HepG2 (cell line): ENCODE data around the gene CCDC30. TPM values are rescaled to one million over a fixed set of nuclear protein-coding genes. Genes with fewer than 3 reads are reported as not detected.

Experiments used
- ASH2L ChIP-seq: fragments of 300-600, 200-600 bp; sonication (generic); IDR thresholded peaks from 2 replicates; pipeline ENCODE4 v1.7.0; 2017; ENCODE audit warnings: low read depth, mild to moderate bottlenecking, moderate library complexity, mixed read lengths, low read length; ENCODE audit not compliant: insufficient read length
- ATF7 ChIP-seq, 2 experiments: fragments of 450-650 bp in 1 of 2; sonication (generic) in 1 of 2; formaldehyde crosslinking in 1 of 2; IDR thresholded peaks; 2 replicates each; pipeline versions ENCODE4 v1.4.0 to v1.6.1; 2016 to 2020; ENCODE audit warnings: antibody characterized with exemption in 1 of 2, mild to moderate bottlenecking in 1 of 2, missing genetic modification reagents in 1 of 2
- BRD4 ChIP-seq: sonication (generic); formaldehyde crosslinking; IDR thresholded peaks from 2 replicates; pipeline ENCODE4 v1.4.0; 2020; ENCODE audit warnings: missing genetic modification reagents
- ETV6 ChIP-seq: sonication (generic); formaldehyde crosslinking; conservative IDR thresholded peaks from 2 replicates; pipeline ENCODE4 v1.4.0; 2020; ENCODE audit warnings: missing genetic modification reagents
- FIP1L1 ChIP-seq: fragments of 200-400 bp; formaldehyde crosslinking; IDR thresholded peaks from 2 replicates; pipeline ENCODE4 v1.6.1; 2018; ENCODE audit warnings: low read depth, mild to moderate bottlenecking, low read length, moderate library complexity, borderline replicate concordance; ENCODE audit not compliant: insufficient read depth
- MXI1 ChIP-seq: IDR thresholded peaks from 3 replicates; pipeline ENCODE4 v1.6.1; 2012; ENCODE audit warnings: low read depth, low read length, inconsistent platforms, borderline replicate concordance
- NCOR1 ChIP-seq: fragments of 200-600 bp; sonication (generic); IDR thresholded peaks from 2 replicates; pipeline ENCODE4 v1.7.0; 2017; ENCODE audit warnings: antibody characterized with exemption, low read length, borderline replicate concordance
- SAP130 ChIP-seq: IDR thresholded peaks from 2 replicates; pipeline ENCODE4 v1.6.1; 2016; ENCODE audit warnings: low read depth
- SOX13 ChIP-seq, 3 experiments: fragments of 450-650 bp in 1 of 3; sonication (generic) in 1 of 3; formaldehyde crosslinking in 1 of 3; IDR thresholded peaks in 2 of 3; conservative IDR thresholded peaks in 1 of 3; 2 replicates each; pipeline versions ENCODE4 v1.5.0 to v1.6.1; 2016 to 2020; ENCODE audit warnings: antibody characterized with exemption in 1 of 3, mild to moderate bottlenecking in 1 of 3, missing compliant biosample characterization in 1 of 3, missing genetic modification reagents in 1 of 3, moderate library complexity in 1 of 3
- ZNF577 ChIP-seq: sonication (generic); formaldehyde crosslinking; IDR thresholded peaks from 2 replicates; pipeline ENCODE4 v1.4.0; 2020; ENCODE audit warnings: mild to moderate bottlenecking, low read depth, missing genetic modification reagents, borderline replicate concordance
- ZNF660 ChIP-seq: sonication (generic); formaldehyde crosslinking; IDR thresholded peaks from 2 replicates; pipeline ENCODE4 v1.5.1; 2020; ENCODE audit warnings: mild to moderate bottlenecking, low read depth, missing genetic modification reagents, borderline replicate concordance
- polyA plus RNA-seq, 8 experiments: library from polyadenylated mRNA; depleted of rRNA in 3 of 8; stranded (reverse) in 7 of 8; unstranded in 1 of 8; fragments of >200 nt; fragmentation: Illumina TruSeq in 4 of 8; extraction: Trizol in 4 of 8; gene quantifications; 2 replicates each; pipeline versions ENCODE4 v1.2.1 to v1.2.3, GENCODE V29; 2011 to 2016; ENCODE audit warnings: low read depth in 4 of 8, missing spikeins in 1 of 8, mixed read lengths in 1 of 8; ENCODE audit not compliant: insufficient read depth in 1 of 8
- total RNA-seq, 5 experiments: library from RNA; depleted of rRNA; stranded (reverse); fragments of >200 nt; fragmentation: Illumina TruSeq; extraction: Trizol; gene quantifications; 2 replicates each; pipeline ENCODE4 v1.2.3, GENCODE V29; 2016; ENCODE audit warnings: low read depth in 1 of 5
- TF ChIP-seq, protein P1 (sequence below): sonication (generic); formaldehyde crosslinking; conservative IDR thresholded peaks from 2 replicates; pipeline ENCODE4 v1.4.0; 2020; ENCODE audit warnings: mild to moderate bottlenecking, missing genetic modification reagents, moderate library complexity
- TF ChIP-seq, protein P2 (sequence below): conservative IDR thresholded peaks from 2 replicates; pipeline ENCODE4 v1.6.1; 2018; ENCODE audit warnings: missing genetic modification reagents
- TF ChIP-seq, protein P3 (sequence below): sonication (generic); formaldehyde crosslinking; IDR thresholded peaks from 2 replicates; pipeline ENCODE4 v1.5.1; 2020; ENCODE audit warnings: mild to moderate bottlenecking, missing genetic modification reagents
- TF ChIP-seq, protein P4 (sequence below): sonication (generic); formaldehyde crosslinking; IDR thresholded peaks from 2 replicates; pipeline ENCODE4 v1.5.0; 2020; ENCODE audit warnings: missing genetic modification reagents
- TF ChIP-seq, protein P5 (sequence below): sonication (generic); formaldehyde crosslinking; IDR thresholded peaks from 2 replicates; pipeline ENCODE4 v1.8.1; 2022; ENCODE audit warnings: low read depth, mild to moderate bottlenecking, missing genetic modification reagents

The CCDC30 gene
- total and polyA plus RNA-seq, 2 of the 13 experiments (the other 11 are each of a cell fraction or from before 2014, with no cell fraction given), result 0.25 to 0.77 TPM

DNA sequence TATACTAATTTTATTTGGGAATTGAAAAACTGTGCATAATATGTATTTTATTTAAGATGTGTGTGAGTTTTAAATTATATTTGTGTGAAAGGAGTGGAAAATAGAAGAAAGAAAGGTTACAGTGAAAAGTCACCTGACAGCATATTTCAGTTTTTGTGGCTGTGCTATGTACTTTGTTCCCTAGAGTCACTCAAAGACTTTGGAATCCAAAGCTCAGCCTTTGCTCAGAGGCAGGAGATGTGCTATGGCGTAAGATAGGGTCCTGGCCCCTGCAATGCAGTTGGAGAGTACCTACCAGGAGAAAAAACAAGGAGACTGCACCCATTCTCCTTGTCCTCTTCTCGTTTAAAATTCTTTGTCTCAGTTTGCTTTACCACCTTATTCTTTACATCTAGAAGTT lies 2.9 kb downstream of the CCDC30 start (continued):
- TF ChIP-seq, protein P1, sequence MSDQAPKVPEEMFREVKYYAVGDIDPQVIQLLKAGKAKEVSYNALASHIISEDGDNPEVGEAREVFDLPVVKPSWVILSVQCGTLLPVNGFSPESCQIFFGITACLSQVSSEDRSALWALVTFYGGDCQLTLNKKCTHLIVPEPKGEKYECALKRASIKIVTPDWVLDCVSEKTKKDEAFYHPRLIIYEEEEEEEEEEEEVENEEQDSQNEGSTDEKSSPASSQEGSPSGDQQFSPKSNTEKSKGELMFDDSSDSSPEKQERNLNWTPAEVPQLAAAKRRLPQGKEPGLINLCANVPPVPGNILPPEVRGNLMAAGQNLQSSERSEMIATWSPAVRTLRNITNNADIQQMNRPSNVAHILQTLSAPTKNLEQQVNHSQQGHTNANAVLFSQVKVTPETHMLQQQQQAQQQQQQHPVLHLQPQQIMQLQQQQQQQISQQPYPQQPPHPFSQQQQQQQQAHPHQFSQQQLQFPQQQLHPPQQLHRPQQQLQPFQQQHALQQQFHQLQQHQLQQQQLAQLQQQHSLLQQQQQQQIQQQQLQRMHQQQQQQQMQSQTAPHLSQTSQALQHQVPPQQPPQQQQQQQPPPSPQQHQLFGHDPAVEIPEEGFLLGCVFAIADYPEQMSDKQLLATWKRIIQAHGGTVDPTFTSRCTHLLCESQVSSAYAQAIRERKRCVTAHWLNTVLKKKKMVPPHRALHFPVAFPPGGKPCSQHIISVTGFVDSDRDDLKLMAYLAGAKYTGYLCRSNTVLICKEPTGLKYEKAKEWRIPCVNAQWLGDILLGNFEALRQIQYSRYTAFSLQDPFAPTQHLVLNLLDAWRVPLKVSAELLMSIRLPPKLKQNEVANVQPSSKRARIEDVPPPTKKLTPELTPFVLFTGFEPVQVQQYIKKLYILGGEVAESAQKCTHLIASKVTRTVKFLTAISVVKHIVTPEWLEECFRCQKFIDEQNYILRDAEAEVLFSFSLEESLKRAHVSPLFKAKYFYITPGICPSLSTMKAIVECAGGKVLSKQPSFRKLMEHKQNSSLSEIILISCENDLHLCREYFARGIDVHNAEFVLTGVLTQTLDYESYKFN (CRISPR knock-in tag), result peak; percentile 68
- TF ChIP-seq, protein P2, sequence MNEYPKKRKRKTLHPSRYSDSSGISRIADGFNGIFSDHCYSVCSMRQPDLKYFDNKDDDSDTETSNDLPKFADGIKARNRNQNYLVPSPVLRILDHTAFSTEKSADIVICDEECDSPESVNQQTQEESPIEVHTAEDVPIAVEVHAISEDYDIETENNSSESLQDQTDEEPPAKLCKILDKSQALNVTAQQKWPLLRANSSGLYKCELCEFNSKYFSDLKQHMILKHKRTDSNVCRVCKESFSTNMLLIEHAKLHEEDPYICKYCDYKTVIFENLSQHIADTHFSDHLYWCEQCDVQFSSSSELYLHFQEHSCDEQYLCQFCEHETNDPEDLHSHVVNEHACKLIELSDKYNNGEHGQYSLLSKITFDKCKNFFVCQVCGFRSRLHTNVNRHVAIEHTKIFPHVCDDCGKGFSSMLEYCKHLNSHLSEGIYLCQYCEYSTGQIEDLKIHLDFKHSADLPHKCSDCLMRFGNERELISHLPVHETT (CRISPR knock-in tag), result no peak
- TF ChIP-seq NCOR1 (peak; percentile 67; the same call in 1 of the 2 replicates), ATF7 (IDR thresholded peaks at IDR 0.05) (no peak), ATF7 (CRISPR knock-in tag; IDR thresholded peaks at IDR 0.05) (no peak), MXI1 (no peak), FIP1L1 (no peak), SAP130 (peak; percentile 33; the same call in 1 of the 2 replicates), ASH2L (peak; percentile 30), BRD4 (no peak), SOX13 (IDR thresholded peaks at IDR 0.05) (no peak), SOX13 (CRISPR knock-in tag; conservative IDR thresholded peaks at IDR 0.05 in 1 of 2, IDR thresholded peaks at IDR 0.05 in 1 of 2) (peak in 1 of 2 experiments; percentile 7; a peak in 1 of 4 replicates), ZNF660 (CRISPR knock-in tag) (no peak), ETV6 (no peak), ZNF577 (no peak)
- TF ChIP-seq, protein P3, sequence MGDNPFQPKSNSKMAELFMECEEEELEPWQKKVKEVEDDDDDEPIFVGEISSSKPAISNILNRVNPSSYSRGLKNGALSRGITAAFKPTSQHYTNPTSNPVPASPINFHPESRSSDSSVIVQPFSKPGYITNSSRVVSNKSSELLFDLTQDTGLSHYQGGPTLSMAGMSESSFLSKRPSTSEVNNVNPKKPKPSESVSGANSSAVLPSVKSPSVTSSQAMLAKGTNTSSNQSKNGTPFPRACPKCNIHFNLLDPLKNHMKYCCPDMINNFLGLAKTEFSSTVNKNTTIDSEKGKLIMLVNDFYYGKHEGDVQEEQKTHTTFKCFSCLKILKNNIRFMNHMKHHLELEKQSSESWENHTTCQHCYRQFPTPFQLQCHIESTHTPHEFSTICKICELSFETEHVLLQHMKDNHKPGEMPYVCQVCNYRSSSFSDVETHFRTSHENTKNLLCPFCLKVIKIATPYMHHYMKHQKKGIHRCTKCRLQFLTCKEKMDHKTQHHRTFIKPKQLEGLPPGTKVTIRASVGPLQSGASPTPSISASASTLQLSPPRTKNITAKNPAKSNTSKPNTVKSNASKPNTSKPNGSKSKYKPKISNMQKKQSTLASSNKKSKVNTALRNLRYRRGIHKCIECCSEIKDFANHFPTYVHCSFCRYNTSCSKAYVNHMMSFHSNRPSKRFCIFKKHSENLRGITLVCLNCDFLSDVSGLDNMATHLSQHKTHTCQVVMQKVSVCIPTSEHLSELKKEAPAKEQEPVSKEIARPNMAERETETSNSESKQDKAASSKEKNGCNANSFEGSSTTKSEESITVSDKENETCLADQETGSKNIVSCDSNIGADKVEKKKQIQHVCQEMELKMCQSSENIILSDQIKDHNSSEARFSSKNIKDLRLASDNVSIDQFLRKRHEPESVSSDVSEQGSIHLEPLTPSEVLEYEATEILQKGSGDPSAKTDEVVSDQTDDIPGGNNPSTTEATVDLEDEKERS (CRISPR knock-in tag), result no peak
- TF ChIP-seq, protein P4, sequence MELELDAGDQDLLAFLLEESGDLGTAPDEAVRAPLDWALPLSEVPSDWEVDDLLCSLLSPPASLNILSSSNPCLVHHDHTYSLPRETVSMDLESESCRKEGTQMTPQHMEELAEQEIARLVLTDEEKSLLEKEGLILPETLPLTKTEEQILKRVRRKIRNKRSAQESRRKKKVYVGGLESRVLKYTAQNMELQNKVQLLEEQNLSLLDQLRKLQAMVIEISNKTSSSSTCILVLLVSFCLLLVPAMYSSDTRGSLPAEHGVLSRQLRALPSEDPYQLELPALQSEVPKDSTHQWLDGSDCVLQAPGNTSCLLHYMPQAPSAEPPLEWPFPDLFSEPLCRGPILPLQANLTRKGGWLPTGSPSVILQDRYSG, result no peak
- TF ChIP-seq, protein P5, sequence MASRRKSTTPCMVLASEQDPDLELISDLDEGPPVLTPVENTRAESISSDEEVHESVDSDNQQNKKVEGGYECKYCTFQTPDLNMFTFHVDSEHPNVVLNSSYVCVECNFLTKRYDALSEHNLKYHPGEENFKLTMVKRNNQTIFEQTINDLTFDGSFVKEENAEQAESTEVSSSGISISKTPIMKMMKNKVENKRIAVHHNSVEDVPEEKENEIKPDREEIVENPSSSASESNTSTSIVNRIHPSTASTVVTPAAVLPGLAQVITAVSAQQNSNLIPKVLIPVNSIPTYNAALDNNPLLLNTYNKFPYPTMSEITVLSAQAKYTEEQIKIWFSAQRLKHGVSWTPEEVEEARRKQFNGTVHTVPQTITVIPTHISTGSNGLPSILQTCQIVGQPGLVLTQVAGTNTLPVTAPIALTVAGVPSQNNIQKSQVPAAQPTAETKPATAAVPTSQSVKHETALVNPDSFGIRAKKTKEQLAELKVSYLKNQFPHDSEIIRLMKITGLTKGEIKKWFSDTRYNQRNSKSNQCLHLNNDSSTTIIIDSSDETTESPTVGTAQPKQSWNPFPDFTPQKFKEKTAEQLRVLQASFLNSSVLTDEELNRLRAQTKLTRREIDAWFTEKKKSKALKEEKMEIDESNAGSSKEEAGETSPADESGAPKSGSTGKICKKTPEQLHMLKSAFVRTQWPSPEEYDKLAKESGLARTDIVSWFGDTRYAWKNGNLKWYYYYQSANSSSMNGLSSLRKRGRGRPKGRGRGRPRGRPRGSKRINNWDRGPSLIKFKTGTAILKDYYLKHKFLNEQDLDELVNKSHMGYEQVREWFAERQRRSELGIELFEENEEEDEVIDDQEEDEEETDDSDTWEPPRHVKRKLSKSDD (CRISPR knock-in tag), result no peak
